ENCODE measurements around the gene PIGM. TPM values are rescaled to one million over a fixed set of nuclear protein-coding genes. Genes with fewer than 3 reads are reported as not detected.

PIGM gene
- total and polyA plus RNA-seq, 5 donors from 2014 or later, result 3.6 to 5.5 (median 4.5) TPM

- Mint-ChIP-seq H3K36me3 (peaks cover 12% of the 10 kb centered on the region), H3K9me3 (no peaks in the 10 kb centered on the region), H3K4me3 (no peak overlapping the region), H3K4me1 (peaks cover 4 to 26% (median 17%) of the 10 kb centered on the region in 4 donors), H3K27me3 (peaks cover 4% of the 10 kb centered on the region), H3K27ac (no peak overlapping the region)
- peaks cover 7% of the 10 kb centered on the region for H3K4me1 ChIP-seq (ENCODE audit: control insufficient read depth, insufficient read depth, low read length, poor library complexity, severe bottlenecking)
- ATAC-seq (ENCODE audit: low read depth in 2 of 2), result no peak
- no peaks in the 10 kb centered on the region for H3K9me3 ChIP-seq (ENCODE audit: control insufficient read depth in 2 of 2, low read length in 2 of 2)
- no peak for DNase-seq
- H3K4me3 ChIP-seq (ENCODE audit: low read depth, low read length), result no peak overlapping the region
- no peaks in the 10 kb centered on the region for H3K36me3 ChIP-seq (ENCODE audit: control insufficient read depth, insufficient read depth, low read length)
- H3K27me3 ChIP-seq (ENCODE audit: control insufficient read depth, insufficient read depth, low read length), result no peaks in the 10 kb centered on the region
- H3K27ac ChIP-seq (ENCODE audit: insufficient read depth, low read length, poor library complexity, severe bottlenecking), result no peak overlapping the region
Measured at GRCh38 chr1:160025314-160025713, 6.5 kb downstream of the PIGM start.

GRCh38 chr1:160024195-160024905, 7.4 kb downstream of the PIGM start:
- Mint-ChIP-seq H3K27me3 (peaks cover 4% of the 10 kb centered on the region), H3K36me3 (peaks cover 12% of the 10 kb centered on the region), H3K4me3 (no peak overlapping the region), H3K9me3 (no peaks in the 10 kb centered on the region), H3K4me1 (peaks cover 4 to 18% (median 12%) of the 10 kb centered on the region in 4 donors), H3K27ac (no peak overlapping the region)
- no peaks in the 10 kb centered on the region for H3K9me3 ChIP-seq (ENCODE audit: control insufficient read depth in 2 of 2, low read length in 2 of 2)
- no peaks in the 10 kb centered on the region for H3K27me3 ChIP-seq (ENCODE audit: control insufficient read depth, insufficient read depth, low read length)
- no peaks in the 10 kb centered on the region for H3K4me1 ChIP-seq (ENCODE audit: control insufficient read depth, insufficient read depth, low read length, poor library complexity, severe bottlenecking)
- ATAC-seq (ENCODE audit: low read depth in 2 of 2) (no peak), DNase-seq (no peak)
- H3K4me3 ChIP-seq (ENCODE audit: low read depth, low read length), result no peak overlapping the region
- H3K27ac ChIP-seq (ENCODE audit: insufficient read depth, low read length, poor library complexity, severe bottlenecking), result no peak overlapping the region
- no peaks in the 10 kb centered on the region for H3K36me3 ChIP-seq (ENCODE audit: control insufficient read depth, insufficient read depth, low read length)

- H3K27me3 ChIP-seq (ENCODE audit: control insufficient read depth, insufficient read depth, low read length), result peaks cover 2% of the 10 kb centered on the region
- no peak overlapping the region for H3K4me3 Mint-ChIP-seq
- H3K27me3 Mint-ChIP-seq, result peaks cover 12% of the 10 kb centered on the region
- no peak for ATAC-seq (ENCODE audit: low read depth in 2 of 2)
- H3K4me3 ChIP-seq (ENCODE audit: low read depth, low read length), result no peak overlapping the region
- H3K4me1 ChIP-seq (ENCODE audit: control insufficient read depth, insufficient read depth, low read length, poor library complexity, severe bottlenecking), result no peaks in the 10 kb centered on the region
- DNase-seq, result no peak
- H3K36me3 Mint-ChIP-seq, result peaks cover 12% of the 10 kb centered on the region
- H3K4me1 Mint-ChIP-seq, result peaks cover 0 to 4% (median 3%) of the 10 kb centered on the region in 4 donors
- no peak overlapping the region for H3K27ac ChIP-seq (ENCODE audit: insufficient read depth, low read length, poor library complexity, severe bottlenecking)
- H3K9me3 Mint-ChIP-seq, result peaks cover 0 to 2% (median 0%) of the 10 kb centered on the region in 7 donors
- no peak overlapping the region for H3K27ac Mint-ChIP-seq
- H3K36me3 ChIP-seq (ENCODE audit: control insufficient read depth, insufficient read depth, low read length), result no peaks in the 10 kb centered on the region
- H3K9me3 ChIP-seq (ENCODE audit: control insufficient read depth in 2 of 2, low read length in 2 of 2), result no peaks in the 10 kb centered on the region
Measured at GRCh38 chr1:160022330-160023310, 9.2 kb downstream of the PIGM start.

- Histone ChIP-seq H3K36me3 (ENCODE audit: control insufficient read depth, insufficient read depth, low read length) (no peaks in the 10 kb centered on the region), H3K27ac (ENCODE audit: insufficient read depth, low read length, poor library complexity, severe bottlenecking) (no peak overlapping the region), H3K27me3 (ENCODE audit: control insufficient read depth, insufficient read depth, low read length) (peaks cover 2% of the 10 kb centered on the region), H3K9me3 (ENCODE audit: control insufficient read depth in 2 of 2, low read length in 2 of 2) (no peaks in the 10 kb centered on the region), H3K4me3 (ENCODE audit: low read depth, low read length) (no peak overlapping the region), H3K4me1 (ENCODE audit: control insufficient read depth, insufficient read depth, low read length, poor library complexity, severe bottlenecking) (no peaks in the 10 kb centered on the region)
- Mint-ChIP-seq H3K4me3 (no peak overlapping the region), H3K36me3 (peaks cover 7% of the 10 kb centered on the region), H3K27ac (peak overlapping the region in 1 of 3 donors; percentile 16), H3K9me3 (peaks cover 0 to 2% (median 0%) of the 10 kb centered on the region in 7 donors), H3K27me3 (peaks cover 17% of the 10 kb centered on the region), H3K4me1 (no peaks in the 10 kb centered on the region)
- ATAC-seq (ENCODE audit: low read depth in 2 of 2), result no peak
- no peak for DNase-seq
Measured at GRCh38 chr1:160021376-160022074, 10.3 kb downstream of the PIGM start.

DNA sequence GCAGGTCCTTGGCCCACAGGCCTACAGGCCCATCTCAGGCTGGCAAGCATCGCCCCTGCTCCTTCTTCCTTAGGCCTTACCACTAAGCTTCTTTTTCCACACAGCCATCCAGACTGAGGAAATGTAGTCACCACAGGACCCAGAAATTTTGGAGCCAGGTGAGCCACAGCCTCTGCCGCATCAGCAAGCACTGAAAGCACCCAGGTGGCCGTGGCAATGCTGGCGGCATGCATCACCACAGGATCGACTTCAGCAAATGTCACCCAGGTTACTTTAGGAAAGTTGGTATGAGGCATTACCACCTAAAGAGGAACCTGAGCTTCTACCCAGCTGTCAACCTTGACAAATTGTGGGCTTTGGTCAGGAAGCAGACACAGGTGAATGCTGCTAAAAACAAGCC, 11.6 kb downstream of the PIGM start:
- Mint-ChIP-seq H3K4me3 (no peak overlapping the region), H3K36me3 (no peaks in the 10 kb centered on the region), H3K27ac (peak overlapping the region in 1 of 3 donors; percentile 13), H3K9me3 (peaks cover 0 to 2% (median 0%) of the 10 kb centered on the region in 7 donors), H3K27me3 (peaks cover 17% of the 10 kb centered on the region), H3K4me1 (no peaks in the 10 kb centered on the region)
- H3K9me3 ChIP-seq (ENCODE audit: control insufficient read depth in 2 of 2, low read length in 2 of 2), result no peaks in the 10 kb centered on the region
- peaks cover 2% of the 10 kb centered on the region for H3K27me3 ChIP-seq (ENCODE audit: control insufficient read depth, insufficient read depth, low read length)
- no peak overlapping the region for H3K4me3 ChIP-seq (ENCODE audit: low read depth, low read length)
- H3K36me3 ChIP-seq (ENCODE audit: control insufficient read depth, insufficient read depth, low read length), result no peaks in the 10 kb centered on the region
- ATAC-seq (ENCODE audit: low read depth in 2 of 2), result no peak
- DNase-seq, result no peak
- no peaks in the 10 kb centered on the region for H3K4me1 ChIP-seq (ENCODE audit: control insufficient read depth, insufficient read depth, low read length, poor library complexity, severe bottlenecking)
- no peak overlapping the region for H3K27ac ChIP-seq (ENCODE audit: insufficient read depth, low read length, poor library complexity, severe bottlenecking)

GRCh38 chr1:160018900-160019299, 12.9 kb downstream of the PIGM start:
- Mint-ChIP-seq H3K27me3 (peaks cover 18% of the 10 kb centered on the region), H3K4me1 (no peaks in the 10 kb centered on the region), H3K9me3 (peaks cover 0 to 2% (median 0%) of the 10 kb centered on the region in 7 donors), H3K36me3 (no peaks in the 10 kb centered on the region), H3K4me3 (no peak overlapping the region), H3K27ac (no peak overlapping the region)
- DNase-seq, result no peak
- H3K27ac ChIP-seq (ENCODE audit: insufficient read depth, low read length, poor library complexity, severe bottlenecking), result no peak overlapping the region
- H3K4me3 ChIP-seq (ENCODE audit: low read depth, low read length), result no peak overlapping the region
- no peaks in the 10 kb centered on the region for H3K36me3 ChIP-seq (ENCODE audit: control insufficient read depth, insufficient read depth, low read length)
- no peaks in the 10 kb centered on the region for H3K4me1 ChIP-seq (ENCODE audit: control insufficient read depth, insufficient read depth, low read length, poor library complexity, severe bottlenecking)
- no peaks in the 10 kb centered on the region for H3K9me3 ChIP-seq (ENCODE audit: control insufficient read depth in 2 of 2, low read length in 2 of 2)
- no peak for ATAC-seq (ENCODE audit: low read depth in 2 of 2)
- H3K27me3 ChIP-seq (ENCODE audit: control insufficient read depth, insufficient read depth, low read length), result peaks cover 2% of the 10 kb centered on the region

- ATAC-seq (ENCODE audit: low read depth in 2 of 2), result no peak
Measured at GRCh38 chr1:160018347-160018746, 13.4 kb downstream of the PIGM start.

More at GRCh38 chr1:160018347-160018746, 13.4 kb downstream of the PIGM start:
- DNase-seq, result no peak
- no peaks in the 10 kb centered on the region for H3K36me3 ChIP-seq (ENCODE audit: control insufficient read depth, insufficient read depth, low read length)
- no peak overlapping the region for H3K4me3 ChIP-seq (ENCODE audit: low read depth, low read length)
- H3K4me1 ChIP-seq (ENCODE audit: control insufficient read depth, insufficient read depth, low read length, poor library complexity, severe bottlenecking), result no peaks in the 10 kb centered on the region
- Mint-ChIP-seq H3K27me3 (peaks cover 24% of the 10 kb centered on the region), H3K4me3 (no peak overlapping the region), H3K36me3 (no peaks in the 10 kb centered on the region), H3K9me3 (peaks cover 0 to 2% (median 0%) of the 10 kb centered on the region in 7 donors), H3K27ac (no peak overlapping the region), H3K4me1 (no peaks in the 10 kb centered on the region)
- H3K27ac ChIP-seq (ENCODE audit: insufficient read depth, low read length, poor library complexity, severe bottlenecking), result no peak overlapping the region
- H3K27me3 ChIP-seq (ENCODE audit: control insufficient read depth, insufficient read depth, low read length), result peaks cover 2% of the 10 kb centered on the region
- no peaks in the 10 kb centered on the region for H3K9me3 ChIP-seq (ENCODE audit: control insufficient read depth in 2 of 2, low read length in 2 of 2)
